HEK293T (cell line): ENCODE data around the gene TERB1.

ENCODE experiments used
- ARNT ChIP-seq: fragments of 450-650 bp; IDR thresholded peaks from 2 replicates; pipeline ENCODE4 v1.6.1; 2017; ENCODE audit warnings: mild to moderate bottlenecking
- BHLHE40 ChIP-seq: fragments of 450-650 bp; IDR thresholded peaks from 2 replicates; pipeline ENCODE4 v1.6.1; 2016; ENCODE audit warnings: mild to moderate bottlenecking, moderate library complexity, borderline replicate concordance
- CTBP1 ChIP-seq: fragments of 450-650 bp; IDR thresholded peaks from 2 replicates; pipeline ENCODE4 v1.6.1; 2016; ENCODE audit warnings: borderline replicate concordance
- FOXM1 ChIP-seq: fragments of 450-650 bp; IDR thresholded peaks from 2 replicates; pipeline ENCODE4 v1.6.1; 2017; ENCODE audit warnings: mild to moderate bottlenecking, borderline replicate concordance
- L3MBTL2 ChIP-seq: fragments of 450-650 bp; conservative IDR thresholded peaks from 2 replicates; pipeline ENCODE4 v1.6.1; 2016; ENCODE audit warnings: mild to moderate bottlenecking
- SP1 ChIP-seq: fragments of 450-650 bp; IDR thresholded peaks from 2 replicates; pipeline ENCODE4 v1.6.1; 2017
- SUZ12 ChIP-seq: fragments of 450-650 bp; IDR thresholded peaks from 2 replicates; pipeline ENCODE4 v1.6.1; 2016; ENCODE audit warnings: mild to moderate bottlenecking
- TARDBP ChIP-seq: fragments of 450-650 bp; IDR thresholded peaks from 2 replicates; pipeline ENCODE4 v1.6.1; 2016
- TF ChIP-seq, protein P1 (sequence below): fragments of 450-650 bp; IDR thresholded peaks from 2 replicates; pipeline ENCODE4 v1.6.1; 2016

GRCh38 chr16:66847533-66848067 lies 46.2 kb upstream of the TERB1 start:
- TF ChIP-seq SP1 (no peak), FOXM1 (no peak), L3MBTL2 (no peak), BHLHE40 (no peak), CTBP1 (no peak), ARNT (no peak), SUZ12 (no peak), TARDBP (no peak)
- TF ChIP-seq, protein P1, sequence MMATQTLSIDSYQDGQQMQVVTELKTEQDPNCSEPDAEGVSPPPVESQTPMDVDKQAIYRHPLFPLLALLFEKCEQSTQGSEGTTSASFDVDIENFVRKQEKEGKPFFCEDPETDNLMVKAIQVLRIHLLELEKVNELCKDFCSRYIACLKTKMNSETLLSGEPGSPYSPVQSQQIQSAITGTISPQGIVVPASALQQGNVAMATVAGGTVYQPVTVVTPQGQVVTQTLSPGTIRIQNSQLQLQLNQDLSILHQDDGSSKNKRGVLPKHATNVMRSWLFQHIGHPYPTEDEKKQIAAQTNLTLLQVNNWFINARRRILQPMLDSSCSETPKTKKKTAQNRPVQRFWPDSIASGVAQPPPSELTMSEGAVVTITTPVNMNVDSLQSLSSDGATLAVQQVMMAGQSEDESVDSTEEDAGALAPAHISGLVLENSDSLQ: no peak
